Ammon's horn (tissue), 1 donor: Measurements from ENCODE around the gene PNKD.
A peak's percentile ranks its signal among the peaks of the same experiment; 100 is the strongest.
"Not testable (repeated sequence)": the region's sequence is repeated elsewhere in the genome, so short reads cannot be mapped to it uniquely, and the experiment has no call there.

Experiments used
- DNase-seq: peaks from one replicate; pipeline ENCODE4 v3.0.0-alpha.2; 2016; ENCODE audit warnings: low spot score

Gene PNKD

GRCh38 chr2:218291318-218292047 lies 21.2 kb downstream of the PNKD start:
- peak; percentile 52 for DNase-seq

GRCh38 chr2:218292048-218293014 lies 22.0 kb downstream of the PNKD start, which contains the start of gene TMBIM1:
Gene TMBIM1 (minus strand): TSS chr2:218292503. CDS start chr2:218282141, 10,362 bp downstream.
- peak; percentile 72 for DNase-seq

- peak; percentile 8 for DNase-seq
Observed at GRCh38 chr2:218293715-218294429, 23.6 kb downstream of the PNKD start.

GRCh38 chr2:218294430-218295022 lies 24.2 kb downstream of the PNKD start:
- DNase-seq, result no peak

- no peak for DNase-seq
Observed at GRCh38 chr2:218295029-218295428, 24.7 kb downstream of the PNKD start.

GRCh38 chr2:218296200-218296599 lies 25.9 kb downstream of the PNKD start:
- no peak for DNase-seq

- peak; percentile 89 for DNase-seq
Observed at GRCh38 chr2:218296847-218297246, 26.5 kb downstream of the PNKD start.

GRCh38 chr2:218298314-218298875 lies 28.1 kb downstream of the PNKD start:
- peak; percentile 69 for DNase-seq

GRCh38 chr2:218300141-218300540 lies 29.8 kb downstream of the PNKD start:
- no peak for DNase-seq

GRCh38 chr2:218301176-218301819 lies 31.0 kb downstream of the PNKD start:
- peak; percentile 88 for DNase-seq

GRCh38 chr2:218305383-218305782 lies 35.1 kb downstream of the PNKD start:
- DNase-seq, result no peak

- no peak for DNase-seq
Observed at GRCh38 chr2:218306184-218306920, 36.0 kb downstream of the PNKD start.

- DNase-seq, result no peak
Observed at GRCh38 chr2:218307415-218308090, 37.2 kb downstream of the PNKD start.

GRCh38 chr2:218310853-218311540 lies 40.7 kb downstream of the PNKD start:
- DNase-seq, result no peak

GRCh38 chr2:218311541-218312266 lies 41.4 kb downstream of the PNKD start:
- DNase-seq, result not testable (repeated sequence)

GRCh38 chr2:218312267-218312756 lies 42.0 kb downstream of the PNKD start:
- DNase-seq, result no peak

- DNase-seq, result no peak
Observed at GRCh38 chr2:218313356-218313755, 43.0 kb downstream of the PNKD start.

GRCh38 chr2:218314764-218315163 lies 44.4 kb downstream of the PNKD start:
- not testable (repeated sequence) for DNase-seq
